SU-DHL-6 (cell line): ENCODE measurements around the gene SMARCAL1.

Source experiments
- EZH2phosphoT487 ChIP-seq: fragments of 200-600 bp; sonication (generic), shearing (Covaris generic); conservative IDR thresholded peaks from 2 replicates; pipeline ENCODE4 v1.6.1; 2018; ENCODE audit warnings: mild to moderate bottlenecking, antibody characterized with exemption, low read length, moderate library complexity, mixed read lengths
- TF ChIP-seq, protein P1 (sequence below): fragments of 200-600 bp; sonication (generic); IDR thresholded peaks from one replicate; pipeline ENCODE4 v1.5.1; 2017; ENCODE audit warnings: antibody characterized with exemption, mild to moderate bottlenecking, low read length, moderate library complexity; ENCODE audit not compliant: insufficient read depth, poor library complexity, severe bottlenecking

DNA sequence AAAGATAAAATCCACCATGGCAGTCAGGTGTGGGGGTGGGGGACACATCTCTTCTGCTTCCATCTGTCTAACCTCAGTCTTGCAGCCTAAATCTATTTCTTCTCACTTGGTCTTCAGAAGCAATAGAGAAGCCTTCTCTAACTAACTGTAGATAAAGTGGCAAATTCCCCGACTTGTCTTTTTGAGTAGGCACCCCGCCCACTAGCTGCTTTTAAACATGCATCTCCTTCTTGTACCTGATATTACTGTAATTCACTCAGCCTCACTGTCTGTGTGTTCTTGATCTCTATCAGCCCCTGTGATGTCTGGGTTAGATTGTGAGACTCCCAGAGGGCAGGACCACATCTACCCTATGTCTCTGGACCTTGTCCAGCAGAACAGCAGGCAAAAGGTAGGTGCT lies 46.8 kb upstream of the SMARCAL1 start:
- TF ChIP-seq, protein P1, sequence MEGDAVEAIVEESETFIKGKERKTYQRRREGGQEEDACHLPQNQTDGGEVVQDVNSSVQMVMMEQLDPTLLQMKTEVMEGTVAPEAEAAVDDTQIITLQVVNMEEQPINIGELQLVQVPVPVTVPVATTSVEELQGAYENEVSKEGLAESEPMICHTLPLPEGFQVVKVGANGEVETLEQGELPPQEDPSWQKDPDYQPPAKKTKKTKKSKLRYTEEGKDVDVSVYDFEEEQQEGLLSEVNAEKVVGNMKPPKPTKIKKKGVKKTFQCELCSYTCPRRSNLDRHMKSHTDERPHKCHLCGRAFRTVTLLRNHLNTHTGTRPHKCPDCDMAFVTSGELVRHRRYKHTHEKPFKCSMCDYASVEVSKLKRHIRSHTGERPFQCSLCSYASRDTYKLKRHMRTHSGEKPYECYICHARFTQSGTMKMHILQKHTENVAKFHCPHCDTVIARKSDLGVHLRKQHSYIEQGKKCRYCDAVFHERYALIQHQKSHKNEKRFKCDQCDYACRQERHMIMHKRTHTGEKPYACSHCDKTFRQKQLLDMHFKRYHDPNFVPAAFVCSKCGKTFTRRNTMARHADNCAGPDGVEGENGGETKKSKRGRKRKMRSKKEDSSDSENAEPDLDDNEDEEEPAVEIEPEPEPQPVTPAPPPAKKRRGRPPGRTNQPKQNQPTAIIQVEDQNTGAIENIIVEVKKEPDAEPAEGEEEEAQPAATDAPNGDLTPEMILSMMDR: no peak
- no peak for TF ChIP-seq EZH2phosphoT487
